ENCODE data around the gene RHCE. TPM values are rescaled to one million over a fixed set of nuclear protein-coding genes. Genes with fewer than 3 reads are reported as not detected.

RHCE gene
- total RNA-seq, 4 donors from 2014 or later = 0.17 TPM; not detected in 3

DNA sequence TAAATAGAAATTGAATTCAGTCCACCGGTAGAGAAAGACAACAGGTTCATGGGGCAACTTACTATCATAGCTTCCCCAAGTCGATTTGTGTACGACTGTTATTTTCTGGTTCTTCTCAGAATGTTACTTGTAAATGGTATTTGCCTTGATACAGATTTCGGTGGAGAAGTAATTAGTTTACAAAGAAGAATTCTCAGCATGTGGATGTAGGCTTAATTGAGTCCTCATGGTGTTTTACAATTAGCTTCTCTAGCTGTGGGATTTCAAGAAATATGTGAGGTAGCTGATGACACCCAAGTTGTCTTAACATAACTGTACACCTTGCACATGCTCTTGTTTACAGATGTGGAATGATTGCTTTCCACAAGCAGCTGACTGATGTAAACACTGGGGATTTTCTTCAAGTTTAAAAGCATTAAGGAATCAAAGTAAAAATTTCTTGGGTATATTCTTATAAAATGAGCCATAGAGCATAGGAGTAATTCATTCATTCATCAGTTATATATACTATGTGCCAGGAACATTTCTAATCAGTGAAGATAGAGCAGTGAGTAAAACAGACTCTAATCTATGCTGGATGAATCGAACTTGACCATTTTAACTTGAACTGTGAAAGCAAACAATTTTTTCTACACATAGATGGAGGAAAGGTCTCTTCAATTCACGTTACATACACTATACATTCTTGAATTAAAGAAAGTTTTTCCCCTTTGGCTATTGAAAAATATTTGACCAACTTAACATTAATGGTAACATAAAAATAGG lies 11.5 kb upstream of the RHCE start:
- Histone ChIP-seq H3K9me3 (no peaks in the 10 kb centered on the region), H3K27ac (replicated peaks in 1 of 4) (peak overlapping the region; percentile 96 to 98 (median 97)), H3K36me3 (no peaks in the 10 kb centered on the region), H3K4me1 (peaks cover 45 to 63% (median 60%) of the 10 kb centered on the region in 4 donors), H3K27me3 (no peaks in the 10 kb centered on the region), H3K4me3 (peak overlapping the region; percentile 95 to 99 (median 98))
- TF ChIP-seq EP300 (IDR thresholded peaks at IDR 0.05) (no peak), POLR2AphosphoS5 (IDR thresholded peaks at IDR 0.05) (no peak), POLR2A (IDR thresholded peaks at IDR 0.05; ENCODE audit: low read depth) (no peak)
- TF ChIP-seq, protein P1, sequence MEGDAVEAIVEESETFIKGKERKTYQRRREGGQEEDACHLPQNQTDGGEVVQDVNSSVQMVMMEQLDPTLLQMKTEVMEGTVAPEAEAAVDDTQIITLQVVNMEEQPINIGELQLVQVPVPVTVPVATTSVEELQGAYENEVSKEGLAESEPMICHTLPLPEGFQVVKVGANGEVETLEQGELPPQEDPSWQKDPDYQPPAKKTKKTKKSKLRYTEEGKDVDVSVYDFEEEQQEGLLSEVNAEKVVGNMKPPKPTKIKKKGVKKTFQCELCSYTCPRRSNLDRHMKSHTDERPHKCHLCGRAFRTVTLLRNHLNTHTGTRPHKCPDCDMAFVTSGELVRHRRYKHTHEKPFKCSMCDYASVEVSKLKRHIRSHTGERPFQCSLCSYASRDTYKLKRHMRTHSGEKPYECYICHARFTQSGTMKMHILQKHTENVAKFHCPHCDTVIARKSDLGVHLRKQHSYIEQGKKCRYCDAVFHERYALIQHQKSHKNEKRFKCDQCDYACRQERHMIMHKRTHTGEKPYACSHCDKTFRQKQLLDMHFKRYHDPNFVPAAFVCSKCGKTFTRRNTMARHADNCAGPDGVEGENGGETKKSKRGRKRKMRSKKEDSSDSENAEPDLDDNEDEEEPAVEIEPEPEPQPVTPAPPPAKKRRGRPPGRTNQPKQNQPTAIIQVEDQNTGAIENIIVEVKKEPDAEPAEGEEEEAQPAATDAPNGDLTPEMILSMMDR (IDR thresholded peaks at IDR 0.05) = no peak
- no peak for DNase-seq (ENCODE audit: extremely low spot score)
- 12% methylated on average over 6 of the region's 6 CpGs for whole genome bisulfite sequencing
- intact Hi-C loops (cut with DNase I) = no loop called here

DNA sequence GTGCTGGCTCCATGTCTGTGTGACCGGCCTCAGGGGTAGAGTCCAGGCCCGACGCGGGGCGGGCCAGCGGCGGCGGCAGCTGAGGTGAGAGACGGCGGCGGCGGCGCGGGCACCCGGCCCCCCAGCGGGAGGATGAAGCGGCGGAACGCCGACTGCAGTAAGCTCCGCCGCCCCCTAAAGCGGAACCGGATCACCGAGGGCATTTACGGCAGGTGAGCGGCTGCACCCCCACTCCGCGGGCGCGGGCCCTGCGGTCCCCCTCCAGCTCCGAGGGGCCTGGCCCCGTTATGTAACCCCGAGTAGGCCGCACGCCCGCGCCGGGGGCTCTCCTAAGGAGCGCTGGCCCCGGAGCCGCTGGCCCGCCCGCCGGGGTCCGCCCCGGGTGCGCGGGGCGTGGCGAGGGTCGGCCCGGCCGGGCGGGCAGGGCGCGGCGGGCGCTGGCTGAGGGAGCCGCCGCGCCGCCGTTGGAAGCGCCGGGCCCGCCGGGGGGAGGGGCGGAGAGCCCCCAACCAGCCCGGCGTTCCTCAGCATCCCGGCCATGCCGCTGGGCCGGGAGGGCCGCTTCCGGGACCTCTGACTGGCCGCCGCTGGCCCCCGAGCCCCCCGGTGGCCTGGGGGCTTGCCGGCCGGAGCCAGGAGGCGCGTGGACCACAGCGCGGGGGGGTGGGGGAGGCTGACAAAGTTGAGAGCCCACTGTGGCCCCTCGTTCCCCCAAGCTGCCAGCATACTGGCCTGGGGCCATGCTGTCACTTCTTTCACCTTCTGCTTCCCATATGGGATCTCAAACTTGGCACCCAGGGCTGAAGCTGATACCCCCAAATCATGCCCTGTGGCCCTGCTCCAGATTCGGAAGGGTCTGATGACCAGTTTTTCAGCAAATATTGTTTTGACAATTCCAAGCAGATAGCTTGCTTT lies 10.6 kb upstream of the RHCE start:
- no peak for TF ChIP-seq EP300 (IDR thresholded peaks at IDR 0.05)
- TF ChIP-seq, protein P1 (IDR thresholded peaks at IDR 0.05) = peak in 1 of 3 experiments; percentile 9
- peak overlapping the region; percentile 96 to 98 (median 97) for H3K27ac ChIP-seq (replicated peaks in 1 of 4)
- intact Hi-C loops (cut with DNase I) = no loop called here
- H3K4me1 ChIP-seq = peaks cover 42 to 54% (median 51%) of the 10 kb centered on the region in 4 donors
- no peaks in the 10 kb centered on the region for H3K27me3 ChIP-seq
- no peak for DNase-seq (ENCODE audit: extremely low spot score)
- no peaks in the 10 kb centered on the region for H3K36me3 ChIP-seq
- H3K9me3 ChIP-seq = no peaks in the 10 kb centered on the region
- 0% methylated on average over 6 of the region's 89 CpGs for WGBS
- peak overlapping the region; percentile 95 to 99 (median 98) for H3K4me3 ChIP-seq

- TF ChIP-seq, protein P1 (IDR thresholded peaks at IDR 0.05) = no peak
- TF ChIP-seq POLR2A (IDR thresholded peaks at IDR 0.05; ENCODE audit: low read depth) (peak; percentile 80), POLR2AphosphoS5 (IDR thresholded peaks at IDR 0.05) (peak; percentile 68 to 88), EP300 (IDR thresholded peaks at IDR 0.05) (no peak)
- Histone ChIP-seq H3K27ac (replicated peaks in 1 of 4) (peak within 1 kb of the TSS; percentile 96 to 98 (median 97)), H3K4me3 (peak within 1 kb of the TSS; percentile 95 to 99 (median 98)), H3K4me1 (peaks cover 33 to 45% (median 42%) of the 10 kb centered on the region in 4 donors), H3K36me3 (no peaks in the 10 kb centered on the region), H3K9me3 (no peaks in the 10 kb centered on the region), H3K27me3 (no peaks in the 10 kb centered on the region)
- DNase-seq (ENCODE audit: extremely low spot score) = peak; percentile 99
- under 1% methylated on average over 21 of the region's 87 CpGs for WGBS
- intact Hi-C loops (cut with DNase I) = no loop called here
These were observed 9.7 kb upstream of the RHCE start, which contains the start of gene MACO1 for GRCh38 chr1:25430073-25430966. Gene MACO1, plus strand, starts transcription at chr1:25430897. Its CDS starts 202 bp downstream, at chr1:25431099.

DNA sequence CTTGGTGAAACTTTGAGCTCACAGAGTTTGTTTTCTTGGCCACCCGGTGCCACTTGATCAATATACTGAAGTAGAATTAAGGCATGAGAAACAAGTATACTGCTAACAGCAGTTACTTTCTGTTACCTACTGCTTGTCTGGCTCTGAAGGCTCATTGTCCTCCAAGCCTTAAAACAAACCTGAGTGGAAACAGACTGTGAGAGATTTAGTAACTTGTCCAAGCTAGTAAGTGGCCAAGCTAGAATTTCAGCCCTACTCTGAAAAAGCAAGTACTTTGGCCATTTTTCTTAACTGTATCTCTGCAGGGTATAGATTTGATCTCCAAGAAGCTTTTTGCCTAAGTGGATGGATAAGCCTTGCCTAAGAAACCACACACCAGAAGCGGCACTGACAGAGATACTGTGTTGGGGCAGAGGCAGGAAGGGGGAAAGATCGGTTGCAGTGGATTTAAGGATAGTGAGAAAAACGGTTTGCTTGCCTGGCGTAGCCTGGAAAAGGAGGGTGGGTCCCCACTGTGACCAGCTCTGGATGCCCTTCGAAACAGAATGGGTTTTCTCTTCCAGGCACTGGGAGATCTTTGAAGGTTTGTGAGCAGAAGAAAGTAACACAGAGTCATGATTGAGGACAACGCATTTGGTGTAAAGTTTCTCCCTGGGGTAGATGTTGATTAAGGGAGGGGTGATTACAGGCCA lies 8.0 kb upstream of the RHCE start:
- no peaks in the 10 kb centered on the region for H3K9me3 ChIP-seq
- no peak for DNase-seq (ENCODE audit: extremely low spot score)
- intact Hi-C loops (cut with DNase I) = no loop called here

More for the DNA sequence above, 8.0 kb upstream of the RHCE start:
- peaks cover 18 to 28% (median 25%) of the 10 kb centered on the region in 4 donors for H3K4me1 ChIP-seq
- TF ChIP-seq POLR2A (IDR thresholded peaks at IDR 0.05; ENCODE audit: low read depth) = no peak
- TF ChIP-seq POLR2AphosphoS5 (IDR thresholded peaks at IDR 0.05) = no peak
- TF ChIP-seq, protein P1 (IDR thresholded peaks at IDR 0.05) = no peak
- no peak for TF ChIP-seq EP300 (IDR thresholded peaks at IDR 0.05)
- WGBS = 91% methylated on average over 7 of the region's 7 CpGs
- no peak overlapping the region for H3K27ac ChIP-seq (replicated peaks in 1 of 4)
- no peaks in the 10 kb centered on the region for H3K36me3 ChIP-seq
- H3K4me3 ChIP-seq = no peak overlapping the region
- no peaks in the 10 kb centered on the region for H3K27me3 ChIP-seq
